Stimulated activated naive CD8-positive, alpha-beta T cell treated with anti-CD3 and anti-CD28 coated beads, Interleukin-15, amount 100 ng/mL, for 72 hours (primary cell): Measurements from ENCODE around the gene CLTRN.

Experiments
- ATAC-seq: fragments of 150-1000 bp; cut with Tn5 transposase; 2 replicates; pipeline ENCODE4 v1.10.0; 2021; ENCODE audit warnings: mild to moderate bottlenecking, moderate library complexity
- DNase-seq, 2 donors: peaks; one replicate each; pipeline ENCODE4 v3.0.0; 2021 to 2022
- H3K27ac Mint-ChIP-seq, 2 donors: one replicate each; pipeline ENCODE4 v1.8.0; 2022; ENCODE audit warnings: mild to moderate bottlenecking in 2 of 2, mixed read lengths in 2 of 2, moderate library complexity in 2 of 2
- H3K27me3 Mint-ChIP-seq: one replicate; pipeline ENCODE4 v1.8.0; 2022; ENCODE audit warnings: mixed read lengths
- H3K4me1 Mint-ChIP-seq: one replicate; pipeline ENCODE4 v1.8.0; 2022; ENCODE audit warnings: mild to moderate bottlenecking, mixed read lengths
- H3K4me3 Mint-ChIP-seq, 2 donors: one replicate each; pipeline ENCODE4 v1.8.0; 2022; ENCODE audit warnings: mild to moderate bottlenecking in 2 of 2, mixed read lengths in 2 of 2, moderate library complexity in 1 of 2
- H3K9me3 Mint-ChIP-seq, 2 donors: one replicate each; pipeline ENCODE4 v1.8.0; 2022; ENCODE audit warnings: mixed read lengths in 2 of 2

CLTRN gene

DNA sequence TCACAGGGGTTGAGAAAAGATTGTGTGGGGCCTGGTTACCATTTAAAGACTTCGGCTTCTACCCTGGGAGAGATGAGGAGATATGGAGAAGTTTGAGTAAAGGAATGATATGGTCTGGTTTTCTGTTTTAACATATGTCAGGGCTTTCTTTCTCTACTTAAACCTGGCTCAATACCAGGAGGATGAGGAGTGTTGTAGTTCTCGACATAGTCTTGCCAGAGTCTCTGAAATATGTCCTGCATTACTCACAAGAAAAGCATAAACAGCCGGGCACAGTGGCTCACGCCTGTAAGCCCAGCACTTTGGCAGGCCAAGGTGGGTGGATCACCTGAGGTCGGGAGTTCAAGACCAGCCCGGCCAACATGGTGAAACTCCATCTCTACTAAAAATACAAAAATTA is 47.5 kb downstream of the CLTRN start:
- ATAC-seq = no peak
- no peak overlapping the region for H3K27ac Mint-ChIP-seq

DNA sequence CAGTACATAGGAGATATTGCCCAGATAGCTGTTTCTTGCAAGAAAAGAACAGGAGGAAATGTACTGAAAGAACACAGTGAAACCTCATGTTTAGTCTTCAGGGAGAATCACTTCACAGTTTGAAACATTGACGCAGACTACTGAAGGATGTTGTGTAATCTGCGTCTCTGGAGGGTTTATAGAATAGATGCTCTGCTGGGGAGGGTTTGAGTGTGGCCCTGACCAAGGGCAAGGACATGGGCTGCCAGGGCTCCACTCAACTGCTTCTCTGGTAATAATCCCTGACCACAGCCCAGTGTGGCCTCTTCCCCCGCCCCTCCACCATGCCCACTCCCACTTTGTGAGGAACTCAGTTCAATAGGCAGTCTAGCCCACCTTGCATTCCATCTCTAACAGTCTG is 48.1 kb downstream of the CLTRN start:
- H3K9me3 Mint-ChIP-seq = no peaks in the 10 kb centered on the region

More for the DNA sequence above, 47.5 kb downstream of the CLTRN start:
- no peaks in the 10 kb centered on the region for H3K4me1 Mint-ChIP-seq
- DNase-seq = no peak
- H3K4me3 Mint-ChIP-seq = no peak overlapping the region
- no peaks in the 10 kb centered on the region for H3K9me3 Mint-ChIP-seq
- H3K27me3 Mint-ChIP-seq = no peaks in the 10 kb centered on the region

DNA sequence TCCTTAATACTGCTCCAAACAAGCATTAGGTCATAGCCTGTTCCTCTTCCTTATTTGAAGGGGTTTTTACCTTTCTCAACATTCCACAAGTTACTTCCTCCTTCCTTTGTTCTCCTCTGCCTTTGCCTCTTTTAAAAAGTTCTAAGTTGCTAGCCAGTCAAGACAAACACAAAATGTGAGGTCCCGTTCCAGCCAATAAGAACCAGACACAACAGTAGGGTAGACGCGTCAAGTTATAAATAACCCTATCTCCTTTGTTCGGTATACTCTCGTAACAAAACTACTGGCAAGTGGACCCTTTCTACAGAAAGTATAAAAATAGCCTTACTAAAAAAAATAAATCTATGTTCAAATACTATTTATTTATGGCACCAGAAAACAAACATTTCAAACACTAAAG is 57.5 kb downstream of the CLTRN start:
- Mint-ChIP-seq H3K4me1 (no peaks in the 10 kb centered on the region), H3K9me3 (no peaks in the 10 kb centered on the region), H3K4me3 (no peak overlapping the region), H3K27me3 (peaks cover under 1% of the 10 kb centered on the region), H3K27ac (no peak overlapping the region)
- no peak for DNase-seq
- ATAC-seq = no peak

More for the DNA sequence above, 48.1 kb downstream of the CLTRN start:
- Mint-ChIP-seq H3K4me1 (no peaks in the 10 kb centered on the region), H3K4me3 (no peak overlapping the region), H3K27me3 (no peaks in the 10 kb centered on the region), H3K27ac (no peak overlapping the region)
- DNase-seq = no peak
- ATAC-seq = no peak

DNA sequence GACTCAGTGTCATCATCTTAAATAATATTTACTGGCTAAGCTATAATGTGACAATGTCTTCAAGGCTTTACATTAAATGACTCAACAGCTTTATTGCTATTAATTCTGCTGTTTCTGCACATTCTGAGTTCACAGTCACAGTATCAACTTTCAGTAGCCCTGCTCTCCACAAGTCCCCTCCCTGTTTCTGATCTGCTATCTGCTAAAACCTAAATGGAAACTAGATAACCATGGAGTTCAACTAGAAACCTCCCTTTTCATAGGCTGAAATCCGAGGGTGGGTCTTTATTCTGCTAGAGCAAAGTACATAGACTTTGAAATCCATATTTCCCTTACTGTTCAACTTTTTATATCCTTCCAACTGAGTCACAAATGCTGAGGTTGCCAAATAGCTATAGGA is 58.5 kb downstream of the CLTRN start:
- no peaks in the 10 kb centered on the region for H3K4me1 Mint-ChIP-seq
- no peak overlapping the region for H3K27ac Mint-ChIP-seq
- no peak overlapping the region for H3K4me3 Mint-ChIP-seq
- no peaks in the 10 kb centered on the region for H3K9me3 Mint-ChIP-seq
- ATAC-seq (no peak), DNase-seq (no peak)
- peaks cover 7% of the 10 kb centered on the region for H3K27me3 Mint-ChIP-seq

DNA sequence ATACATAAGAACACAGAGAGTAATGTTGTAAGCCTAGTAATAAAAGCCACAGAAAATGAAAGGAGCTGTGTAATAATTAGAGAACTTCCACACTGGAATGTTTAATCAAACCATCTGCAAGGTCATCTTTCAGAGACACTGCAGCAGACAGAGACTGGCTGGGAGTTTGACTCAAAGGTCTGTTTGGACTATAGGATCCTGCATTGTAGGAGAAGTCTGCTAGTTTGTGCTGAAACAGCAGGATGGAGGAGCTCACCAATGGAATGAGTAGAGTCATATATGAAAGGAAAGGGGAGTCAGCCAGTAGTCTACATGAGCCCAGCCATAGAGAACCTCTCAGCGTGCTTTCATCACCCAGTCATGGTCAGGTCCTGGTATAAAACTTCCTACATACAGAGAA is 59.4 kb downstream of the CLTRN start:
- H3K9me3 Mint-ChIP-seq = no peaks in the 10 kb centered on the region
- no peaks in the 10 kb centered on the region for H3K4me1 Mint-ChIP-seq
- no peak overlapping the region for H3K4me3 Mint-ChIP-seq
- no peak overlapping the region for H3K27ac Mint-ChIP-seq
- H3K27me3 Mint-ChIP-seq = peaks cover 7% of the 10 kb centered on the region
- DNase-seq (no peak), ATAC-seq (no peak)

DNA sequence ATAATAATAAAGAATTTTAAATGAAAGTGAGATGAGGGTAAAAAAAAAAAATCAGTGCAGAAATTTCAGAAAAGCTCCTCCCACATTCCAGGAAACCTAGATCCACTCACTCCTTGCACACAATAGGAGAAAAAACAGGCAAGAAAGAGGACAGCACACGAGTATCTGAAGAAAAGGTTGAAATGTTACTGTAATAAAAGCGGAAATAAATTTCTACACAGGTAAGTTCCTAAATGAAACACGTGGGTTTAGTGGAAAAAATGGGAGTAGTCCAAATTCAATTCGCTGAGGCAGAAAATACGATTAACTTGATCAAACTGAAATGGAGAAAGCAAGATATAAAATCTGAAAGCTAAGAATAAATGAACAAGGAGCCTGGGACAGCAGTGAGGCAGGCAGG is 61.8 kb downstream of the CLTRN start:
- no peak overlapping the region for H3K27ac Mint-ChIP-seq
- H3K27me3 Mint-ChIP-seq = peaks cover 7% of the 10 kb centered on the region
- H3K4me1 Mint-ChIP-seq = no peaks in the 10 kb centered on the region
- H3K4me3 Mint-ChIP-seq = no peak overlapping the region
- no peaks in the 10 kb centered on the region for H3K9me3 Mint-ChIP-seq
- ATAC-seq (no peak), DNase-seq (no peak)

DNA sequence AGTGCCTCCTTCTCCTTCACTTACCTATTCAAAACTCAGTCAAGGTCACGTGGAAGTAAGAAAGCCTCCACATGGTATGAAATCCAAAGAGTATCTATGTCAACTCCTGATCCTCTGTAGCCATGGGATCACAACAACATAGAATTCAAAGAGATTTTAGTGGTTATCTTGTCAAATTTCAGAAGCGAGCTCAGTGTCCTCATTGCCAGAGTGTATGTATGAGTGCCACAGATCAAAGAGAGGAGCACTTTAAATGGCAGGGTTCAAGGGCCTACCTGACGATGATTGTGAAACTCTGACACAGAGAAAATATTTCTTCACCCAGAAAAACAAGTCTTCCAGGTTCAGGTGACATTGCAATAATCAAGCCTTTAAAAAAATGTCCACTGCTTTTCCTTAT is 62.7 kb downstream of the CLTRN start:
- ATAC-seq = no peak
- Mint-ChIP-seq H3K27me3 (peaks cover 7% of the 10 kb centered on the region), H3K4me1 (no peaks in the 10 kb centered on the region), H3K9me3 (no peaks in the 10 kb centered on the region), H3K4me3 (no peak overlapping the region), H3K27ac (no peak overlapping the region)
- DNase-seq = no peak

DNA sequence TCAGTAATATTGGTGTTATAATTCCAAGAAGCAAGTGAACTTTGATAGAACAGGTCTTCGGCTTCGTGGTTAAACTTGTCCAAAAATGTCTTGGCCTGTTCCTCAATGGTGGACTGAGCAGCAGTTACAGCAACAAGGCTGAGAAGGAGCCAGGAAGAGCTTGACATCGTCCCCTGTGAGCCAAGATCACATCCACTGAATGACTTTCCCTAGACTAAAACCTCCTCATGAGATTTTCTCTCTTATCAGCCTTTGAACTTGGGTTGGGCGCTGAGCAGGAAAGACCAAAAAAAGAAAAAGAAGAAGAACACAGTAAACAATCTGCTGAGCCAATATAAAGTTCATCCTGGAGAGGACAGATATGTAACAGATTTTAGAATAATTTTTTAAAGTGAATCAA is 63.9 kb downstream of the CLTRN start, which contains the start of gene ACE2:
TSS of gene ACE2 (minus strand) at position 216 of the 400 bp plus-strand sequence. CDS start at position 167, 49 bp downstream.
- Mint-ChIP-seq H3K4me1 (no peaks in the 10 kb centered on the region), H3K9me3 (no peaks in the 10 kb centered on the region), H3K4me3 (no peak within 1 kb of the TSS), H3K27ac (no peak within 1 kb of the TSS), H3K27me3 (peaks cover 7% of the 10 kb centered on the region)
- ATAC-seq (no peak), DNase-seq (no peak)

DNA sequence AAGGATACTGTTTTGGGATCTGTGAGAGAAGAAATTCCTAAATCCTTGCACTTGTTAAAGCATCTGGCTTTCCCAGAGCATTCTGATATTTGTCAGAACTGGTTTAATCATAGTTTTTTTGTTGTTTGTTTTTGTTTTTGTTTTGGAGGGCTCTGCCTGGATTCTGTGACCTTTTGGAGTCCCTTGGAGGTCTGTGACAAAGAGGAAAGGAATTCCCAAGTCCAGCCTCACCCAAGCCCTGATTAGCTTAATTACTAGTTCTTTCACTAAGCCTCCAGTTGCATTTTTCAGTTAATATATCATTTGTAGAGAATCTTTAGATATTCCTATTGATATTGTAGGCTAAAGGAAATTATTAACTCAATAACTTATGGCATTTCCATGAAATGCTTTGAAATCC is 64.6 kb downstream of the CLTRN start:
- Mint-ChIP-seq H3K4me1 (no peaks in the 10 kb centered on the region), H3K9me3 (no peaks in the 10 kb centered on the region), H3K4me3 (no peak overlapping the region), H3K27me3 (peaks cover 7% of the 10 kb centered on the region), H3K27ac (no peak overlapping the region)
- no peak for ATAC-seq
- DNase-seq = no peak

DNA sequence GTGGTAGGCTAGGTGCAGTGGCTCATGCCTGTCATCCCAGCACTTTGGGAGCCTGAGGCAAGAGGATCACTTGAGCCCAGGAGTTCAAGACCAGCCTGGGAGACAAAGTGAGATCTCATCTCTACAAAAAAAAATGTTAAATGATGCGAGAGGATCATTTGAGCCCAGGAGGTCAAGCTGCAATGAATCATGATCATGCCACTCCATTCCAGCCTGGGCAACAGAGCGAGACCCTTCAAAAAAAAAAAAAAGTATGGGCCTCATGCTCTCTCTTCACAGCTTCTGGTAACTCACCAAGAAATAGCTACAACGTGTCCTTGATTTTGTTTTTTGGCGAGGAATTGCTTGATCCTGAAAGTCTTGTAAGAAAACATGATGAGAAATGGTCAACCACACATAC is 65.1 kb downstream of the CLTRN start:
- DNase-seq (no peak), ATAC-seq (no peak)
- Mint-ChIP-seq H3K9me3 (no peaks in the 10 kb centered on the region), H3K27me3 (peaks cover 7% of the 10 kb centered on the region), H3K4me3 (no peak overlapping the region), H3K4me1 (no peaks in the 10 kb centered on the region), H3K27ac (no peak overlapping the region)

DNA sequence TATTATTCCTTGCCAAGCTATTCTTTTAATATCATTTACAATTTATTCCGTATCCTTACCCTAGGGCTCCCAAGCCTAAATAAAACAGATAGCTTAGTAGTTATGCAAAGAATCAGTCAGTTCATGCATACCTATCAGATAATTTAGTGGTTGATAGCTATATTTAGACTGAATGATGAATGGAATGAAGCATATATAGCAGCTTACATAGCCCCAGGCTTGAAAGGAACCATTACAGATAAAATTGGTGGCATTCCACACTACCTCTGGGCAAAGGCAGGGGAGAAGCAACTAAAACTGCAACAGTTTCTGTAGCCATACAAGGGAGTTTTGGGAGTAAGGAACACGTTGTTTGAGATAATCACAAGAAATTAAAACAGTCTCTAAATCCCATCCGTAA is 66.6 kb downstream of the CLTRN start:
- DNase-seq (no peak), ATAC-seq (no peak)
- peaks cover 7% of the 10 kb centered on the region for H3K27me3 Mint-ChIP-seq
- no peak overlapping the region for H3K27ac Mint-ChIP-seq
- H3K4me3 Mint-ChIP-seq = no peak overlapping the region
- H3K9me3 Mint-ChIP-seq = no peaks in the 10 kb centered on the region
- H3K4me1 Mint-ChIP-seq = no peaks in the 10 kb centered on the region

DNA sequence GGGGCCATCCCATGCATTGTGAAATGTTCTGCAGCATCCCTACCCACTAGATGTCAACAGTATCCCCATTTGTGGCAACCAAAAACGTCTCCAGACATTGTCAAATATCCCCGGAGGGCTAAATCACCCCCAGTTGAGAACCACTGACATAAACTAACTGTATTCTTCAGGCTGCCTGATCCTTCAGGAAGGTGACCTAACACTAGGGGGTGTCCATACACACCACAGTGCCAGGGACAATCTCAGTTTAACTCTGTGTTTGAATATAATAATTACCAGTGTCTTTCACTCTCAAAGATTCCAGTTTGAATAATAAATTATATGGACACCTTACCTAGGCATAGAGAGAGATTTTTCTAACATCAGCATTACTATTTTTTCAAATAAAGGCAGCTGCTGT is 70.2 kb downstream of the CLTRN start:
- Mint-ChIP-seq H3K4me1 (no peaks in the 10 kb centered on the region), H3K27ac (no peak overlapping the region), H3K9me3 (no peaks in the 10 kb centered on the region), H3K27me3 (peaks cover 2% of the 10 kb centered on the region), H3K4me3 (no peak overlapping the region)
- DNase-seq (no peak), ATAC-seq (no peak)

DNA sequence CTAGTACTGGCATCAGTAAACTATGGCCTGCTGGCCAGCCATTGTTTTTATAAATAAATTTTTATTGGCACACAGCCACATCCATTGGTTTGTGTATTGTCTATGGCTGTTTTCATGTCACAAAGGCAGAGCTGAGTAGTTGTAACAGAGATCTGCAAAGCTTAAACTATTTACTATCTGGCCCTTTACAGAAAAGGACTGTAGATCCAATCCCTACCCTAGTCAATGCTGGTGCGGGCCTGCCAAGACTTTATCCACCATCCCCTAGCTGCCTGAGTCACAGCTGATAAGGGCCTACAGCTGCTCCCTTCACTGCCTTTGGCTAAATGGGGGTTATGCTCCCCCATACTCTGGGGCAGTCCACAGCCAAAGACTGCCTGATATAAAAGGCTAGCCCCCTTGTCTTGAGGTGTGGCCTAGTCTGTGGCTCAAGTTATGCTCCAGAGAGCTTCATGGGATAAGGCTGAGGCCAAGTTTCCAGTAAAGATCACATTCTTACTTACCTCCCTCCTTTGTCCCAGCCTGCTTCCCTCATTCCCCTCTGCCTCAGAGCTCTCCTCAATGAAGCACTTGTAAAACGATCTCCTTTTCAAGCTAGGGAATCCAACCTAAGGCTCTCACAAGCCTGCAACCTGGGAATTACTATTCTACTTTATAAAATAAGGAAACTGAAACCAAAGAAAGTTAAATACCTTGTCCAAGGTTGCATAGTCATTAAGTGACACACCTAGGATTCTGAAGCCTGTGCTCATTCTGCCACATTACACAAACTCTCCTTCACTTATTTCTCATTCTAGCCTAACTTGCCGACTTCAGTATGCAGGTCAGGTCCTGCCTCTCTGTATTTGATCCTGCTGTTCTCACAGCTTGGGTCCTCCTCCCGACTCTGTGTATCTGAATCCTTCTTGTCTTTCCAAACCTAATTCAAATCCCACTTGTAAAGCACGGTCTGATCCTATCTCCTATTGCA is 84.5 kb downstream of the CLTRN start:
- no peak for DNase-seq
- no peak for ATAC-seq
- no peaks in the 10 kb centered on the region for H3K4me1 Mint-ChIP-seq
- no peak overlapping the region for H3K4me3 Mint-ChIP-seq
- no peak overlapping the region for H3K27ac Mint-ChIP-seq
- H3K9me3 Mint-ChIP-seq = no peaks in the 10 kb centered on the region
- peaks cover 8% of the 10 kb centered on the region for H3K27me3 Mint-ChIP-seq
